Measurements from ENCODE around the gene CYGB.
A peak's percentile ranks its signal among the peaks of the same experiment; 100 is the strongest.

Gene CYGB

DNA sequence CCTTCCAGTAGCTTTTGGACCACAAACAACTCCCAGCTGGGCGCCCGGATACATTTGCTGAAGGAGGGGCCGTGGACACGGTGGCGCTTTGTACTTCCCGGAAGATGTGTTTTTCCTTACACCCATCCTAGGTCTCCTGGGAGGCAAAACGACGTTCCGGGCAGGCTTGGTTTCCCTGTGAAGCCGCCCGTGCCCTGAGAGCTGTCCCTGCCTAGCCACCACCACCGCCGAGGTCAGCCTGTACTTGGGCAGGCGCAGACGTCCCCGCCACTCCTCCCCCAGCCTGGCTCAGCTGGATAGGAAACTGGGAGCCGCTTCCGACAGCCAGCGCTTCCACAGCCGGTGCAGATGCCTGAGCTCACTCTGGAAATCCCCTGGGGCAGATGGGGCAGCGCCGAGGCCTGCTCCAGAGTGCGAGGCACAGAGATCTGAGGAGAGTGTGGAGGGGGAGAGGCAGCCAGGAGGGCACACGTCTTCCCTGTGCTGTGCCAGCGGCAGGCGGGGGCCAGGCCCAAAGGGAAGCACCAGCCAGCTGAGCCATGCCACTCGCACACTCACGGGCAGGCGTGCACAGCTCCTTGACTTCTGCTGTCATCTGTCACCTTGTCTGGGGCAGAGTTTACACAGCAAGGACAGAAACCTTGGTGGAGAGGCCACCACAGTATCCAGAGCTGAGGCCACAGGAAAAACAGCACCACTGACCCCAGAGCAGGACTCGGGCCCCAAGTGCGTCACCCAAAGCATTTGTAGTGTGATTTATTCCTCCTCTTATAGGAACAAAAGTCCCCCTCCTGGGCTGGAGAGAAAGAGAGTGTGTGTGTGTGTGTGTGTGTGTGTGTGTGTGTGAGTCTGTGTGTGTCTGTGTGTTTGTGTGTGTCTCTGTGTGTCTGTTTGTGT is 39.3 kb downstream of the CYGB start:
- peak; percentile 75 to 89 (median 80) for DNase-seq

DNA sequence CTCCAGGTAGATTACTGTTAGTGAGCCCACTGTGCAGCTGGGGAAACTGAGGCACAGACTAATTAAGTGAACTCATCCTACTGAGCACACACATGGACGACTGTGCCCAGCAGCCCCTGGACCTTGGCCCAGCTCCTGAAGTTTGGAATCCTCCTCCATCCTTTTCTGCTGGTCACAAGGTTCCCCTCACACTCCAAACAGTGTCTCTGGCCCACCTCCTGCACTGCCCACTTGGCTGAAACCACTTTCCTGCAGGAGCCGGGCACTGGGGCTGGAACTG is 39.9 kb downstream of the CYGB start:
- DNase-seq = no peak

DNA sequence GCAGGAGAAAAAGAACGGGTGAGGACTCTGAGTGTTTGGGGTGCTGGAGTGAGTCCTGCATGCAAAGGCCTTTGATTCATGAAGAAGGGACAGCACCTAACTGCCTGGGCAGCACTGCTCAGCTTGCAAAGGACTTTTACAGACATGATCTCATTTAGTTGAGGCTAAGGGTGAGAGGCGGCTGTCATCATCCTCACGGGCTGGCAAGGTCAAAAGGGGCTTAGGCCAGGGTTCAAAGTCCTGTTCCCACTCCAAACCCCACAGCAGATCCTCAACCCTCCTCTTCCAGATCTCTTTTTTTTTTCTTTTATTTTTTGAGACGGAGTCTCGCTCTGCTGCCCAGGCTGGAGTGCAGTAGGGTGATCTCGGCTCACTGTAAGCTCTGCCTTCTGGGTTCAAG is 41.0 kb downstream of the CYGB start:
- DNase-seq = peak; percentile 79 to 88 (median 81)

DNA sequence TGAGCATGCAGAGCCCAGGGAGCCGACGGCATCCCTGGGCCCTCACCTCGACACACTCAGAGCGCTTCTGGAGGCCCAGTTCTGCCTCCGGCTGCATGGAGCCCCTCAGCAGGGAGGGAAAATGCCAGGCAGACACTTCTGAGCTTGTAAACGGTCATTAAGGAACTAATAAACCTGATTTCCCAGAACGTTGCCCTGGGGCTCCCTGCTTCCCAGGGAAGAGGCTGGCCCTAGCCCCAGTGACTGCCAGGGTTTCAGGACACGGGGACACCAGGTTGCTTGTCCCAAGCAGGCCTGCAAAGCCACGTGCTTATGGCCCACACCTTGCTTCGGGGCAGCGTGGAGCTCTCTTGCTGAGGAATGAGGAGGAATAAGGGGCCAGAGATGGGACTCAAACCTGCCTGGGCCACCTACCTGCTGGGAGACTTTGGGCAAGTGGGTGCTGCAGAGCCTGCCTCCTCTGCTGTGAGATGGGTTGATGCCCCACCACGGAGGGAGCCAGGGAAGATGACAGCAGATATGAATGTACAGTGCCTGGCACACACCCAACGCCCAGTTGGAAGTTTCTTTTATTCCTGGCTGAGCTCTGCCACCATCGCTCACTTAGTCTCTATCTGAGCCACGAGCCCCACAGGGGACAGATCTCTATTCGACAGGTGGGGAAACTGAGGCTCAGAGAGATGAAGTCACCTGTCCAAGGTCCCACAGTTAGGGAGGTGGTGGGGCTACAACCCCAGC is 41.7 kb downstream of the CYGB start:
- DNase-seq = no peak

DNA sequence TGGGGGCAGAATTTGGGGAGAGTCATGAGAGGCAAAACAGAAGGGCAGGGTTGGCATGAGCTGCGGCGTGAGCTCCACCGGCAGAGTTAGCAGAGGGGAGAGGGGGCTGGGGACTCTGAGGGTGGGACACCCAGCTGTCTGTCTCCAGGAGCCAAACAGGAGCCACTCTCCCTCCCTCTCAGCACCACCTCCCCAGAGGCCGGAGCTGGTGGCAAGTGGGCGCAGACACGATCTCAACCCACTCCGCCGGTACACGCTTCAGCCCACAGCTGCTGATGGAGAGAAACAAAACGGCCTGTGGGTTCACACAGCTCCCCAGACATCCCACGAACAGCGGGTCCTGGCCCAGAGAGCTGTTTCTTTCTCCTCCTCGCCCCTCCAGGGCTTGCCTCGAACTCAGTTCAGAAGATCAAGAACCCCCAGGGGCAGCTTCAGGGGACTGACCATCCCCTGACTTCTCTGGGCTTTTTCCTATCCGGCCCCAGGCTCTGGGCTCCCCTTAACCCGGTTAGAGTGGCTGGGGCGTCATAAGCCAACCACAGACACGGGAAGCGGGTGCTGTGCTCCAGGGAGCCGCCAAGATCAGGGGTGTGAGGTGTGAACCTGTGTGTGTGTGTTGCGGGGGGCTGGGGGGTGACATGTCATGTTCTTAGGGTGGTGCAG is 43.9 kb downstream of the CYGB start:
- peak in 2 of 3 donors; percentile 49 to 57 for DNase-seq

DNA sequence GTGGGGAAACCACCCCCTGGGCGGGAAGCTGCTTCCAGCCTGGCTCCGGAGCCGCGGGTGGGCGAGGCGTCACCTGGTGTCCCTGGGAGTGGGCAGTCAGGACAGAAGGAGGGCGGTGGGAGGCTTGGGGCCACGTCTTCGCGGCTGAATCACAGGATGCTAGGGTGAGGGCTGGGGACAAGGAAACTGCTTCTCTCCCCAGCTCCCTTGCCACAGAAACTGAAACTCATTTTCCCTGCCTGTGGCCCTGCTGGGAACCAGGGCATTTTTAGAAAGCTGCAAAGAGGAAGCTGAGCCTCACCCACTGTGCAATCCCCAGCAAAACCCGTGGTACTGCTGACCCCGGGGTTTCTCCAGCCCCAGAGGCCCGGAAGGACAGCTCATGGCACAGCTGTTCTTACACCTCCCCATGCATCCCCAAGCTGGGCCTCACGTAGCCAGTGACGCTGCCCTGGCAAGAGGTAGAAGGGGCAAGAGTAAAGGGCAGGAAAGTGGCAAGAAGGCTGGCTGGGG is 44.5 kb downstream of the CYGB start:
- DNase-seq = peak; percentile 96 to 99 (median 97)

DNA sequence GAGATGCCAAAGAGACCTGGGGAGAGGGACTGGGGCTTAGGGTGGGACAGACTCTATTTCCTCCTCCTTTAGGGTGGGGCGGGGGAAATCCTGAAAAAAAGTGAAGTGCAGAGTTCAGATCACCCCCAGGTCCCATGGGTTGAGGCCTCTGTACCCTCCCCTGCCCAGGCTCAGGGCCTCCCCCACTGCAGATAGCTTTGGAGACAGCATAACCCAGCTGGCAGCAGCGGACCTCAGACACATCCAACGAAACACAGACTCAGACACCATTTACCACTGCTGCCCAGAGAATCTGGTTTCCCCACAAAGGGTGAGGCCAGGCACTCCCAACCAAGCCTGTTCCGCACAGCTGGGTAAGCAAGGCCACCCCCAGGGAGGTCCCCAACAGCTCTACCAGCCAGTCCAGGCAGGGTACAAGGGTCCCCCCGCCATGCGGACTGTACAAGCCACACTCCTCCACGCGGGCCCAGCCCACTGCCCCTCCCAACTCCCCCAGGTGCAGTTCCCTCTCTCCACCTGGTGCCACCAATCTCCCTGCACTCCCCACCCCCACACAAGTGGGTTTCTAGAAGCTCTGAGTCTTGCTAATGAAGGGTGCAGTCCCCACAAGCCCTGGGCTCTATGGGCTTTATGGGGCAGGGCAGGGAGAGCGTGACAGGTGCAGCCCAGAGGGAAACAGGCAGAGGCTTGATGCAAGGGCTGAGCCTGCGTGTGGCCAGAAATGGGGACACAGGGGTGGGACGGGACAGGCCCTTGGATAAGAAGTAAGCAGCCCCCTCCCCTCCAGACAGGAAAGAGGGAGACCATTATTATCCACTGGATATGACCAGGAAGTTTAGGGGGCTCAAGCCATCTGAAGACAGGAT is 45.2 kb downstream of the CYGB start:
- DNase-seq = peak; percentile 64 to 85 (median 85)

DNA sequence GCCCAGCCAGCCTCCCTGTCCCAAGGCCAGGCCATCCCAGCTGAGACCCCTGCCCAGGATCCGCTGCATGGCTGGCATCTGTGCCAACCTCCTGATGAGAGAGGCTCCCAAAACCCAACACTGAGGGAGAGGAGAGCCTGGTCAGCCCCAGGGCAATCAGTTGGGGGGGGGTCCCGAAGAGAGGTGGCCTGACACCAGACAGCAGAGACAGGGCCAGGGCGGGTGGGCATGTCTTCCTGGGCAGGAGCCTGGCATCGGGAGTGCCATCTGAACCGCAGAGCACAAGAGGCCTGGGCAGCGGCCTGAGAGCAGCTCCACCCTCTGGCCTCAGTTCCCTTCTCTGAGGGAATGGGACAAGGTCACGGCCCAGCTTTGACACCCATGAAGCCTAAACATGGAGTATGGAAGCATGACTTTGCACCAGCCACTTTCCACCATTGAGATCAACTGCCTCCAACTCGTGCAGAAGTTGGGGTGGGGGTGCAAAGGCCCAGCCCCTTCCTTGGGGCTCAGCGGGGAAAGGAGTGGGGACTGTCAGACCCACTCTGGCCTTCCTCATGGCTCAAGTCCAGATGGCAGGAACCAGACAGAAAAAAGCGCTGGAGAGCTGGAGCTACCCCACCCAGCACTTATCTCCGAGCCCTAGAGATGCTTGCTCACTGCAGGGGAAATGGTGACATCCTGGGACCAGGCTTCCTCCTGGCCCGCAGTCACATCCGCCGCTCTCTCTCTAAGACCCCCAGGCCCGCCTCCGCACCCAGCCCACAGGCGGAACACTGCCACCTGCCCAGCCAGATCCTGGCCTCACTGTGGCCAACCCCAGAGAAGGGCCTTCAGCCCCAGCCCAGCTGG is 46.0 kb downstream of the CYGB start:
- DNase-seq = peak in 2 of 3 donors; percentile 53 to 55

DNA sequence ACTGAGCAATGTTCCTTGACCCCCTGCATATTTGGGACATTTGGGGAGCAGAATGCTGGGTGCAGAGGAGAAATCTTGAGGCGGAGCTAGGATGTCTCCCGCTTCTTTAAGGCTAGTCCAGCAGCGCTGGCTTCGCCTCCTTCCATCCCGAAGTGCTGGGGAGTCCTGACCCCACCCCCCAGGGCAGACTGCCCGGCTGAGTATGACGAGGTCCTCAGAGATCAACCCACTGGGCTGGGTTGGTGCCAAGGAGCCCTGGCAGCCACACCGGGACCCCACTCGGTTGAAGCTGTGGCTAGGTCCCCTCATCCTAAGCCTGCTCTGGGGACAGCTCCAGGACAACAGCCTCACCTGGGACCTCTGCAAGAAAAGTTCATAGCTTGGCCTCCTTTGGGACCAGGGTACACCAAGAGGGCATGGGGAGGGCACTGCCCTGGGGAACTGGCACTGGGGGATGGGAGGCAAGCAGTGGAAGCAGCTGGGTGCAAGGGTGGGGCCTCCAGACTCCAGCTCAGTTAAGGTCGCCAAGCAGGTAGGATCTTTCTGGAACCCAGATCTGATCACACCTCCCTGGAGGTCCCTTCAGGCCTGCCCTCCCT is 47.3 kb downstream of the CYGB start:
- DNase-seq = no peak

DNA sequence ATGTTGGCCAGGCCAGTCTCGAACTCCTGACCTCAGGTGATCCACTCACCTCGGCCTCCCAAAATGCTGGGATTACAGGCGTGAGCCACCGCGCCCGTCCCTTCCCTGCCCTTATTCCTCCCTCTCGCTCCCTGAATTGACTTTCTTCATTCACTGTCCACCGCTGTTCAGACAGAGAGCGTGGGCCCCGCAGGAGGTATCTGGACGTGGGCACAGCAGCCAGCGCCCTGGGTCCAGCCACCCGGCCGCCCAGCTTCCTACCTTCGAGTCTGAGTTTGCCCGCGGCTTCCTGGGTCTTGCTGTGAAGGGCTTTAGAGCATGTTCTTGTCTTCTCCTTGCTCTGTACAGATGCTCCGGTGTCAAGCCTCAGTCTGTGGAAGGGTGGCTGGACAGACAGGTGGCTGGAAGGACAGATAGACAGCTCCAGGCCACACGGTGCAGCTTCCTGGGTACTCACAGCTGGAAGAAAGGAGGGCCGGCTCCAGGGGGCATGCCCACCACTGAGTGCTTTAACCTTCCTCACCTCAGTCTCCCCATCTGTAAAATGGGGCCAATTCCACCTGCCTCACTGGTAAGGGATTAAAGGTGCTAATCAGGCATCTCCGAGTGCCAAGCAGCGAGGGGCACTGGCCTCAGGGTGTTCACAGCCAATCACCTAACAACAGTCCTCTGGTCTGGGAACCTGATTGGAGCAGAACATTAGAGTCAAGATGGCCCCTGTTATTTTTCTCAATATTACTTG is 49.9 kb downstream of the CYGB start:
- no peak for DNase-seq

DNA sequence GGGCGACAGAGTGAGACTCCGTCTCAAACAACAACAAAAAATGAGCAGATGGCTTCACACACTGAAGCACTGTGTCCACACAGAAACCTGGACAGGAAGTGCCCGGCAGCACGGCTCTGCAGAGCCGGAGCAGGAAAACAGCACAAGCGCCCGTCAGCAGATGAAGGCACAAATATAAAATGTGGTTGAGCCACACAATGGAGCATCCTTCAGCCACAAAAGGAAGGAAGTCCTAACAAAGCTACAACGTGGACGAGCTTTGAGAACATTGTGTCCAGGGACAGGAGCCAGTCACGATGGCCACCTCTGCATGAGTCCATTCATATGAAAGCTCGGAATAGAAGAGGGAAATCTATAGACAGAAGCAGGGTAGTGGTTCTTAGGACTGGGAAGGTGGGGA is 51.9 kb downstream of the CYGB start:
- peak in 2 of 3 donors; percentile 40 to 49 for DNase-seq

DNA sequence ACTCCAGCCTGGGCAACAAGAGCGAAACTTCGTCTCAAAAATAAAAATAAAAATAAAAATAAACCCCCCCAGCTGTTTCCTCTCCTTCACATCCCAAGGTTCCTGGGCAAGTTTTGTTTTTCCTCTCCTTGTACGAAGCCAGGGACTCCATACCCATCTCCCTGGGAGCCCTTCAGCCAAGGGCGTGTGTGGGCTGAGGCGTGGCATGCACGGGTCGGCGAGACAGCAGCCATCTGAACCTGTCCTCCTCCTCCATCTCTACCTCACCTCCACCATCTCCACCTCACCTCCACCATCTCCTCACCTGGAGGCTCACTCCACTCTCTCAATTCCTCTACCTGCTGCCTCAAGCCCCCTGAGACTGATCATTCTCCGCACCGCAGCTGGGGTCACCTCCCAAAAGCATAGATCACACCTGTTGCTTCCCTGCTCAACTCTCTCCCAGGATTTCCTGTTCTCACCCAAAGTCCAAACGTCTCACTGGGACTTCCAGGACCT is 53.2 kb downstream of the CYGB start:
- no peak for DNase-seq

DNA sequence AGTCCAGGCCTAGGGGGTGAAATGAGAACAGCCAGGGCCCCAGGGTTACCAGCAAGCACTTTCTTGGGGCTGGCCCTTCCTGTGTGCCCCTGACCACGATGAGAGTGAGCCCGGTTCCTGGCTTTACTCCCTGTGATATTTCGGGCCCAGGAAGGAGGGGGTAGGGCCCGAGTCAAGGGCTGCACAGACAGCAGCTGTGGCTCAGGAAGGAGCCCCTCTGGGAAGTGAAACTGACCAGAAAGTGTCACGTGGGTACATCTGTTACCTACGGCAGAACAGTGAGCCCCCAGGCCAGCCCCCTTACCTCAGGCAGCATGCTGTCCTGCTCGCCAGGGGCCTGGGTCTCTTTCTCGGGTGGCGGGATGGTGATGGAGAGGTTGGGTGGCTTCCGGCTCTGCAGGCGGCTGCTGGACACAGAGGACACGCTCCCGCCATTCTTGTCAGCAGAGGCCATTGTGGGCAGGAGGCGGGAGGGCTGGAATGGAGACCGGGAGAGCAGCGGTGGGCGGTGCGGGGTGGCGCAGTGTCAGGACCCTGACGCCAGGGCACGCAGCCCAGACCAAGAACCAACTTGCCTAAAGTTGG is 56.3 kb downstream of the CYGB start:
- DNase-seq = peak in 1 of 3 donors; percentile 53

DNA sequence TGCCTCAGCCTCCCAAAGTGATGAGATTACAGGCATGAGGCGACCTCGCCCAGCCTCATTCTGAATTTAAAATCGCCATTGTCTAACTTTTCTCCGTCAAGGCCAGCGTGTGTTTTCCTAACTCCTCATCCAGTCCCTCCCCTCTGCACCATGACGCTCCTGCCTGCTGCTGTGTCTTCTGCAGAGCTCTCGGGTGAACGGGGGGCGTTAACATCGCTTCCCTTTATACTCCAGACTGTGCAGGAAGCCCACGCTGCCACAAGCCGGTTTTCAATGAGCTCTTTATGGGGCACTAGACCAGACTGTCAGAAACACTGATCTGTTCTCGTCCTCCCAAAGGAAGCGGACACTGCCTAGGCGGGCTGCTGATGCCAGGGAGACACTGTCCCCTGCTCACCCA is 56.9 kb downstream of the CYGB start:
- DNase-seq = peak; percentile 56 to 59 (median 59)

DNA sequence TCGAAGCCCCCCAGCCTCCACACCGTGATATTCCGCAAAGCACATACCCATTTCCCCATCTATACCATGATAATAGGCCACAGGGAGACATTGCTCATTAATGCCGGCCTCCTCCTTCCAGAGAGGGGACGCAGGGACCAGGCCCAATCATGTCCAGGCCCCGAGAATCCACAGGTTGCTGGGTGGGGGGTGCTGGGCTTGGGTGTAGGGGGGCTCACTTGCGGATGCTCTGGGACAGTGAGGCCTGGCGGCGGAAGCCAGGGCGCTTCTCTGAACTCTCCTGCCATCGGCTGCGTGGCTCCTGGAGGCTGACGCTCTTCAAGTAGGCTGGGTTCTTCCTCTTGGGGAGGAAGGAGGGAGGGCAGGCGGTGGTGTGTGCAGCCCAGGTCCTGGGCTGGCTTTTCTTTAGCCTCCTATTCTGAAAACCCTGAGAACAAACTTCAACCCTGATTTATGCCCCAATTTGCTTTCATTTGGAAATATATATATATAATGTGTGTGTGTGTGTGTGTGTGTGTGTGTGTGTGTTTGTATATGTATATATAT is 57.9 kb downstream of the CYGB start:
- peak in 1 of 3 donors; percentile 31 for DNase-seq

DNA sequence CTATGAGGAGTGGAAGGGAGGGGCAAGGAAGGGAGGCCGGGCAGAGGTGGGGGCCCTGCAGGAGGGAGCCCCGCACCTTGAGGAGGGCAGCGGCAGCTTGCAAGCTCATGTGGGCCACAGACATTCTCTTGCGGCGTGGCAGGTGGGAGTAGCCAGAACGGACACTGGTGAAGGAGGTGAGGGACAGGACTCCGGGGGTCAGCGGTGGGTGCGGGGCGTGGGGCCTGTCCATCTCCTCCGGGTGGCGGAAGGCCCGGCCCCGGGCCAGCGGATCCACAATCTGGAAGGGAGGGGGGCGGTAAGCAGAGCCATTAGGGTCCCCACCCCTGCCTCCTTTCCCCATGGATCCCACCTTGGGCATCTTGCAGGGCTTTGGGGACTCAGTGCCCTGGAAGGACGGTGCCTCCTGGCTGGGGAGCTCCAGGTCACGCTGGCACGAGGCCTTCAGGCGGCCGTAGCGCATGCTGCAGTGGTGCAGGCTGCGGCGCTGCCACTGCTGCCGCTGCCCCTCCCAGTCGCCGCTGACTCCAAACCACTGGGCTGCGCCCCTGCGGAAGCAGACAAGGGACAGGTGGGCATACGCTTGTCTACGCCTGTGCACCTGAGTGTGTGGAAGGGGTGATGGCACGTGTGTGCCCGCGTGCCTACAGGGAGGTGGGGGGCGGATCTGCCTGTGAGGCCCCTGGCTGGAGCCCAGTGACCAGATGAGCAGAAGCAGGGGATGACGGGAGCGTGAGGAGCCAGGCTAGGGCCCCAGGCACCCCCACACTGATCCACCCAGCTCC is 58.6 kb downstream of the CYGB start:
- no peak for DNase-seq

DNA sequence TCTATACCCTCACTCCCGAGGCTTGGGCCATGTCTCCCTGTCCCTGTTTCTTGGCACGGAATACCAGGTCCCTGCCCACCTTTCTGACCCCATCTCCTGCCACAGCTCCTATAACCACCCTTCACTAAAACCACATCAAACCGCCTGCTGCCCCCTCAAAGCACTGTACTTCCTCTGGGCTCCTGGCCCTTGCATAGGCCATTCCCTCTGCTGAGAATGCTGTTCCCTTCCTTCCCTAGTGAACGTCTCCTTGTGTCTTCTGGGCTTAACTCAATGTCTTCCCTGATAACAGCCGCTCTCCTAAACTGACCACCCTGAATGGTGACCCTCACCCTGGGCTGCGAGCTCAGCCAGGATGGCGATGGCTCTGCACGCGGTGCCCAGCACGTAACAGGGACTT is 59.4 kb downstream of the CYGB start:
- no peak for DNase-seq

DNA sequence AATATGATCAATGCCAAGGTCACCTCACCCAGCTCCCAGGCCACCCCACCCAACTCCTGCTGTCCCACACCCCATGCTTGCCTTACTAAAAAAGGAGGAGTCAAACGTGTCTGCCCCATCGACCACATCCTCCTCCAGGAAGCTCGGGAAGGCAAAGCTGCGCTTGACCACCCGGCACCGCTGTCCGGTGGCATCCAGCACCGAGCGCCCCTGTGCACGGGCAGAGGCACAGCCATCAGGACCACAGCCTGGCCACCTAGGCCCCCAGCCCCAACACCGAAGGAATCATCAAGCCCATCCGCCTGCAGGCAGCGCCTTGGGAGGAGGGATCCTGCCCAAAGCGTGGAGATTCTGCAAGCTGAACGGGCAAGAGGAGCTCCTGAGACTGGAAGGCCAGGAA is 59.9 kb downstream of the CYGB start:
- no peak for DNase-seq

All from suppressor macrophage treated with lipopolysaccharide for 1 hour (primary cell).